ENCODE measurements around the gene NHEJ1.
A peak's percentile ranks its signal among the peaks of the same experiment; 100 is the strongest.

The NHEJ1 gene

GRCh38 chr2:219084791-219085190, 75.8 kb downstream of the NHEJ1 start:
- no peak for DNase-seq

GRCh38 chr2:219082332-219082958, 78.2 kb downstream of the NHEJ1 start:
- no peak for DNase-seq

DNA sequence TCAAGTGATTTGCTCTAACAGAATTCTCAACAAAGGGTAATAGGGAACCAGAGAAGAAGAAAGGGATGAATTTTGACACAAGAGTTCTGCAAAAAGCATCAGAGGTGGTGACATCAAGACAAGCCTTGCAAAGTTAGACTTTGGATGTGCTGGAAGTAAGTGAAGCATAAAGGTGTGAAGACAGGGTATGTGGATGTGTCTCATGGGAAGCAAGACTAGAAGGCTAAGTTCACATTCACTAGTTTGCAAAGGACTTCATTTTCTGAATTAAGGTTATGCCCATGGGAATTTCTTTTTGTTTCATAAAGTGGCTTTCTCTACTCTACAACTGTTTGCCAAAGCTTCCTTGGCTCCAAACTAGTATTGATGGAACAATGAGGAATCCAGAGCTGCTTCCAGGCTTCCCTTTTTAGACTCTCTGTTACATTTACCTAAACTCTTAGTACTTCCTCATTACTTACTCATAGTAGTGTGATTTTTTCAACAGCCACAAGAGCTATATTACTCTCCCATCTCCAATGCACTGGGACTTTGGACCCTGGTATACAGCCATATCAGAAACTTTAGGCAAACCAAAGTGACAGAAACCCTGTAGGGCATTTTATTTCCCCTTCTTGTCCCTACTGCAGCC, 78.8 kb downstream of the NHEJ1 start:
- no peak for DNase-seq

DNA sequence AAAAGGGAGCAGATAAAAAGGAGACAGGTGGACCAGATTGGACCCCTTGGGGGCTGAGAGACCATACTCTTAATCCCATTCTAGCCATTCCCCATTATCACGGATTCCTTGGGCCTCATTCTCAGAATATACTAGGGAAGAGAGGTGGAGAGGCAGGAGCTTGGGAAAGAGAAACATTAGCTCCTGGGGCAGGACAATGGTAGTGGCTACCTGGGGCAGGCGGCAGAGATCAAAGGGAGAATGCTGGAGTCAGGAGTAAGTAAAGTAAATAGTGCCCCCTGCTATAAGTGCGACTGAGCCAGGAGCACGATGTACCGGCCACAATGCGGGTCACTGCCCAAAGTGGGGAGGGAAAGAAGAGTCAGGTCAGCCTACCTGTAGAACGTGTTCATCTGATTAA, 79.5 kb downstream of the NHEJ1 start:
- DNase-seq, result no peak

- DNase-seq, result no peak
Measured at GRCh38 chr2:219079417-219079816, 81.2 kb downstream of the NHEJ1 start.

- DNase-seq, result no peak
Measured at GRCh38 chr2:219078951-219079350, 81.7 kb downstream of the NHEJ1 start.

- DNase-seq, result no peak
Measured at GRCh38 chr2:219078126-219078525, 82.5 kb downstream of the NHEJ1 start.

- DNase-seq, result no peak
Measured at GRCh38 chr2:219076253-219076652, 84.4 kb downstream of the NHEJ1 start.

DNA sequence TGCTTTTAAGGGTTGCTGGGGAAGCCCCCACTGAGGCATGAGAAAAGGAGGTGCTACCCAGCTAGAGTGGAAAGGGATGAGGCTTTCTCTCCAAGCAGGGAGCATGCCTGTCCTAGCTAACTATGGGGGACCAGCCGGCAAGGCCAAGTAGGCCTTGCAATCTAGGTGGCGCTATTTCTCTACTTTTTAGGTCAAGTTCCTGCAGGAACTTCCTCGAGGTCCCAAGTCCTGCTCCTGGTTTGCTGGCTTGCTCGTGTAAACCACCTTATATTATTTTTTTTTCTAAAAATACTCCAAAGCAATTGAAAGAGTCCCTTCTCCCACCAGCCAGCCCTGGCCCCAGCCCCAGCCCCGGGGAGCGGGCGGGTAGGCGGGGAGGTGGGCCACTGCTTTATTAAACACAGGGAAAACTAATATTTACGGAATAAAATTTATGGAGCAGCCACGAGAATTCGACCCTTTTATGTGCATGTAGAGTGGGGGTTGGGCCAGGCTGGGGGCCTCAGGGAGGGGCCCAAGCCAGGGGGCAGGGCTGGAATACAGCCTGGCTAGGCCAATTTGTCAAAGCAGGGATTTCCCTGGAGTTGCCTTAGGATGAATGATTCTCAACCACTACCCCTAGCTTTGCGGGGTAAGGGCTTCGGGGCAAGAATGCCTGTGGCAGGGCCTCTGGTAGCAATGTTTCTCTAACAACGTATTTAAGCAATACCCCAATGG, 87.0 kb downstream of the NHEJ1 start:
- no peak for DNase-seq

- DNase-seq, result no peak
Measured at GRCh38 chr2:219072741-219073250, 87.8 kb downstream of the NHEJ1 start.

GRCh38 chr2:219071131-219071816, 89.3 kb downstream of the NHEJ1 start:
- no peak for DNase-seq

DNA sequence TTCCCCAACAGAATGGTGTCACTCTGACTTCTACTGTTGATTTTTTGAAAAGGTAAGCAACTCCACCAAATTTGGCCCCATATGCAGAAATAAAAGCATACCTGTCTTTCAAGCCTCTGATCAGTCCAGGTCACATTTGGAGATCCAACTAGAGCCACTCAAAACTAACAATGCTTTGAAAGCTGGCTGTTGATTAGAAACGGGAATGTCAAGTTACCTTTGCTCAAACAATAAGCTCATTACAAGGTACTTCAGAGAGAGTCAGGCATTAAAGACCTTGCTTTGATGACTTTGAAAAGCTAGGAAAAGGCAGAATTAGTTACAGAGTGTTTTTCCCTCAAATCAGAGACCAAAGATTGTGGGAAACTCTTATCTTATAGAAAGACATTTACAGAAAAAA, 95.1 kb downstream of the NHEJ1 start:
- no peak for DNase-seq

- DNase-seq, result no peak
Measured at GRCh38 chr2:219062081-219062480, 98.5 kb downstream of the NHEJ1 start.

DNA sequence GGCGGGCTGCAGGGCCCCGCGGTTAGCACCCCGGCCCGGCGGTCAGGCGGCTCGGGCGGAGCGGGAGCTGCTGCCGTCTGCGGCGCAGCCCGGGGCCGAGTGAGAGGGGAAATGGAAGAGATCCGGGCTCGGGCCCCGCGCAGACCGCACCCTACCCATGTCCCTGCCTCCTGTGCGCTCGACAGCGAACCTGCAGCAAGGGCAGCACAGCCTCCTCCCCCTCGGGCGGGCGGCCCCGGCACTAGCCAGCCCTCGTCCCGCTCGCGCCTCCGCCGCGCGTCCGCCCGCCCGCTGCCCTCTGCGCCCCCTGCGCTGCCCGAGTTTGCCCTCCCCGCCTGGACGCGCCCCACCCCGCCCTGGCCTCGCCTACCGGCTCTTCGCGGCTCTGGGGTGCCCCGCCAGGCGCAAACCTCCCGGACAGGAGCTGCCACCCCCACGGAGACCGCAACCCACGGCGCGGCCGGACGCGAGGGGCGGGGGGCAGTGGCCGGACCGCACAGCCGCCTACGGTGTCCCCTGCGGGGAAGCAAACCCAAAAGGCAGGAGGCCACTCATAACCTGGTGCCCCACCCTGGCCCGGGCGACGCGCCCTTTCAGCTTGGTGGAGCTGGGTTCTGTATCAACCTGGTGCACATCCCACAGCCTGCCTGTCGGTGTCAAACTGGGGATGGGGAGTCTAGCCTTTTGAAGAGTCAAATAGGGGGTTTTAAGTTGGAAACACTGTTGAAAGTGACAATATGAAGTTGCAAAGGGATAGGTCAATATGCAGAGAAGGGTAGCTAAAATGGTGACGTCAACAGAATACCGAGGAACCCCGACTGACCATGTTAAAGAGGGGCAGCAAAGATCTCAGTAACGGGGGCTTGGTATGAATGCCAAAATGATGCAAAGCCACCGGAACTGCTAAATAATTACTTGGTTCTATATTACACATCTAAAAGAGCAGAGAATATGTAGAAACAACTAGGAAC, 99.5 kb downstream of the NHEJ1 start, which contains the start of gene IHH:
TSS of gene IHH (minus strand) at position 101 of the 971 bp plus-strand sequence. CDS start 454 bp downstream, outside the sequence.
- DNase-seq, result peak; percentile 13

DNA sequence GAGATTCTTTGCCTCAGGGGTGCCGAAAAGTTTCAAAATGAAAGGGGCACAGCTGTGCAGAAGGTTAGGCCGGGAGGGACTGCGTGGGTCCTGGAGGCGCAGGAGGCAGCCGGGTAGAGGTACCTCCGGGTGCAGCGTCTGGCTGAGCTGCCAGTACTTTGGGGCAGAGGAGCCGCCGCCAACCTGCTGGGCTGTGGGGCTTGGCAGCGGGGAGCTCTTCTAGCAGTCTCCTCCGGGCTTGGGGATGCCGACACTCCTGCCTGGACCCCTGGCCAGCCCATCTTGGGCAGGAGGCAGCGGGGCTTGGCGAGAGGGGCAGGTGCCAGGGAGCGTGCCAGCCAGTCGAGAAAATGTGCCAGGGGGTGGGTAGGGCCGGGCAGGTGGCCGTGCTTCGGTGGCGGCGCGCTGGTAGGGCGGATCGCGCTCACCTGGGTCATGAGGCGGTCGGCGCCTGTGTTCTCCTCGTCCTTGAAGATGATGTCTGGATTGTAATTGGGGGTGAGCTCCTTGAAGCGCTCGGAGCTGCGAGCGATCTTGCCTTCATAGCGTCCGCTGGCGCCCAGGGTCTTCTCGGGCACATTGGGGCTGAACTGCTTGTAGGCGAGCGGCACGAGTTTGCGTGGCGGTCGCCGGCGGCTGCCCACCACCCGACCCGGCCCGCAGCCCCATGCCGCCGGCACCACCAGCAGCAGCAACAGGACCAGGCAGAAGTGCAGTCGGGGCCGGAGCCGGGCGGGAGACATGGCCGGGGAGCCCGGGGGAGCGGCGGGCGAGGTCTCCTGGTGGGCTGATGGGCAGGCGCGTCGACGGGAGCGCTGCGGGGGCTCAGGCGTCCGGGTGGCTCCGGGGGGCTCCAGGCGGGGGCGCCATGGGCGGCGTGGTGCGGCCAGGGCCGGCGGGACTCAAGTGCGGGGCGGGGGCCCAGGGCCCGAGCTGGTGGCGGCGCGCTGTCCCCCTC, 100.6 kb downstream of the NHEJ1 start:
- DNase-seq, result no peak

GRCh38 chr2:219059375-219059724, 101.3 kb downstream of the NHEJ1 start:
- no peak for DNase-seq

DNA sequence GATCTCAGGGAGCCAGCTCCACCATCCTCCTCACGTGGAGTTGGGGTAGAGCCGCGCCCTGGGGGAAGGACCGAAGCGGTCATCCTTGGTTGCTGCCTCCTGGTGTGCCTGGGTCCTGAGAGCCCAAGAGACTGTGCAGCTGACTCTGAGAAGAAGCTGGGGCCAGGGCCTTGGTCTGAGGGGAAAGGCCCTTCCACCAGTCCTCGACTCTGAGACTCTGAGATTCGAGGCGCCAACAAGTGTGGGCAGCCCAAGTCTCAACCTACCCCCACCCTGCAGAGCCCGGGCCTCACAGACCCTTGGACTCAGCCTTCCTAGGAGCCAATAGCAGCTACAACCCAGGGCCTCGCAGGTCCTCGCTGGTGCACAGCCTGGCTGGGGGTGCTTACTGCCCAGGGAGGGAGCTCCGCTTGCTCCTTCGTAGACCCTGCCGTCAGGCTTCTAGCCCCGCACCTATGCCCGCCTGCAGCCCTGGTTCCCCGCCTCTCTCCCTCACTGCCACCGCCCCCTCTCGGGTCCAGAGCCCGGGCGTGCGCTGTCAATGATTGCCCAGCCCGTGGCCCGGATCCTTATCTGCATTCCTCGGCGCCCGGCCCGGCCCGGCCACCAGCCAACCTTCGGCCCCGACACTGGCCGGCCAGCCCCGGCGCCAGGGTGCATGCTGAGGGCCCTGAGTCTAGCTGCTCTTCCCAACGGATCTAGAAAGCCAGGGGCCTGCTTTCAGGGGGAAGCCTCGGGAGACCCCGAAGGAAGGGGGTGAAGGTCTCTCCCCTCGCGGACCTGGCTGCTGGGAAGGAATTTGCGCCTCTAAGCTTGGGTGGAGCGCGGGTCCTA, 101.9 kb downstream of the NHEJ1 start:
- peak; percentile 2 for DNase-seq

GRCh38 chr2:219057709-219058540, 102.7 kb downstream of the NHEJ1 start:
- peak; percentile 82 for DNase-seq

Data from activated naive CD4-positive, alpha-beta T cell treated with Interleukin-2 at 50 U/mL for 16 hours (primary cell).